Measurements from ENCODE around the gene YARS1.

Gene YARS1

GRCh38 chr1:32779242-32779641 is 37.9 kb downstream of the YARS1 start:
- H3K9me3 Mint-ChIP-seq, result no peaks in the 10 kb centered on the region
- no peak for DNase-seq
- TF ChIP-seq CTCF (IDR thresholded peaks at IDR 0.05), result no peak
- peak overlapping the region; percentile 71 for H3K27ac Mint-ChIP-seq
- peaks cover 2% of the 10 kb centered on the region for H3K4me1 Mint-ChIP-seq
- H3K36me3 Mint-ChIP-seq (ENCODE audit: low read depth), result peaks cover 65% of the 10 kb centered on the region
- H3K4me3 Mint-ChIP-seq, result no peak overlapping the region
- peaks cover 4% of the 10 kb centered on the region for H3K27me3 Mint-ChIP-seq (ENCODE audit: low read depth, poor library complexity)

GRCh38 chr1:32775640-32776337 is 41.4 kb downstream of the YARS1 start:
- no peaks in the 10 kb centered on the region for H3K27me3 Mint-ChIP-seq (ENCODE audit: low read depth, poor library complexity)
- no peaks in the 10 kb centered on the region for H3K9me3 Mint-ChIP-seq
- H3K27ac Mint-ChIP-seq, result peak overlapping the region; percentile 93
- peaks cover 27% of the 10 kb centered on the region for H3K4me1 Mint-ChIP-seq
- no peak for DNase-seq
- no peak for TF ChIP-seq CTCF (IDR thresholded peaks at IDR 0.05)
- no peak overlapping the region for H3K4me3 Mint-ChIP-seq
- peaks cover 55% of the 10 kb centered on the region for H3K36me3 Mint-ChIP-seq (ENCODE audit: low read depth)

- H3K4me1 Mint-ChIP-seq, result peaks cover 33% of the 10 kb centered on the region
- no peak overlapping the region for H3K4me3 Mint-ChIP-seq
- no peak for TF ChIP-seq CTCF (IDR thresholded peaks at IDR 0.05)
- peaks cover 52% of the 10 kb centered on the region for H3K36me3 Mint-ChIP-seq (ENCODE audit: low read depth)
- H3K27ac Mint-ChIP-seq, result no peak overlapping the region
- no peaks in the 10 kb centered on the region for H3K27me3 Mint-ChIP-seq (ENCODE audit: low read depth, poor library complexity)
- no peaks in the 10 kb centered on the region for H3K9me3 Mint-ChIP-seq
- no peak for DNase-seq
Measured at GRCh38 chr1:32774950-32775634, 42.1 kb downstream of the YARS1 start.

GRCh38 chr1:32774464-32774808 is 42.7 kb downstream of the YARS1 start:
- Mint-ChIP-seq H3K4me1 (peaks cover 37% of the 10 kb centered on the region), H3K36me3 (ENCODE audit: low read depth) (peaks cover 47% of the 10 kb centered on the region), H3K27me3 (ENCODE audit: low read depth, poor library complexity) (no peaks in the 10 kb centered on the region), H3K27ac (peak overlapping the region; percentile 75), H3K9me3 (no peaks in the 10 kb centered on the region), H3K4me3 (no peak overlapping the region)
- no peak for DNase-seq
- TF ChIP-seq CTCF (IDR thresholded peaks at IDR 0.05), result no peak

GRCh38 chr1:32773764-32774463 is 43.2 kb downstream of the YARS1 start:
- peak overlapping the region; percentile 75 for H3K27ac Mint-ChIP-seq
- no peaks in the 10 kb centered on the region for H3K9me3 Mint-ChIP-seq
- no peak for DNase-seq
- no peaks in the 10 kb centered on the region for H3K27me3 Mint-ChIP-seq (ENCODE audit: low read depth, poor library complexity)
- H3K4me1 Mint-ChIP-seq, result peaks cover 42% of the 10 kb centered on the region
- no peak for TF ChIP-seq CTCF (IDR thresholded peaks at IDR 0.05)
- peaks cover 45% of the 10 kb centered on the region for H3K36me3 Mint-ChIP-seq (ENCODE audit: low read depth)
- no peak overlapping the region for H3K4me3 Mint-ChIP-seq

All from nephron progenitor cell (in vitro differentiated cells).